ENCODE data around the gene SLC9A3. TPM values are rescaled to one million over a fixed set of nuclear protein-coding genes. Genes with fewer than 3 reads are reported as not detected.

SLC9A3 gene
- total RNA-seq, 1 experiment from 2014 or later = 1.5 TPM

GRCh38 chr5:465591-466403, 58.5 kb downstream of the SLC9A3 start:
- H2AFZ ChIP-seq (ENCODE audit: low read depth, low read length, poor library complexity, severe bottlenecking) = no peak overlapping the region
- ATAC-seq (no peak), DNase-seq (ENCODE audit: low read depth, low spot score) (no peak)
- no peaks in the 10 kb centered on the region for H3K9me3 ChIP-seq (ENCODE audit: control insufficient read depth in 1 of 2, insufficient read depth in 1 of 2, low read depth in 1 of 2, low read length in 2 of 2)
- peaks cover 2% of the 10 kb centered on the region; the same call in 1 of the 2 replicates for H3K79me2 ChIP-seq (ENCODE audit: insufficient read depth, low read length)
- no peak overlapping the region for H3K4me2 ChIP-seq (ENCODE audit: low read length)
- H3K4me3 ChIP-seq (replicated peaks in 1 of 2; ENCODE audit: low read depth in 1 of 2, low read length in 2 of 2) = no peak overlapping the region
- no peak overlapping the region for H3K9ac ChIP-seq (ENCODE audit: low read length)
- no peak overlapping the region for H3K27ac ChIP-seq (ENCODE audit: low read depth, low read length)
- H3K36me3 ChIP-seq (ENCODE audit: control insufficient read depth in 1 of 2, insufficient read depth in 2 of 2, low read length in 2 of 2) = peaks cover 11 to 18% of the 10 kb centered on the region in 2 experiments; a peak in 3 of 4 replicates
- CTCF ChIA-PET = no interaction called here
- RAD21 ChIA-PET (ENCODE audit: low non-redundant PET in 1 of 2, low total read pairs in 2 of 2, uncharacterized antibody in 2 of 2, unreplicated experiment in 2 of 2) = no interaction called here
- intact Hi-C loops (cut with micrococcal nuclease) = no loop called here
- POLR2A ChIA-PET = no interaction called here
- peaks cover 3% of the 10 kb centered on the region; the same call in 1 of the 2 replicates for H4K20me1 ChIP-seq (ENCODE audit: insufficient read depth)
- H3K4me1 ChIP-seq (ENCODE audit: control insufficient read depth in 1 of 2, insufficient read depth in 2 of 2, low read length in 2 of 2) = no peaks in the 10 kb centered on the region
- TF ChIP-seq SP1 (IDR thresholded peaks at IDR 0.05; ENCODE audit: low read depth) = no peak
- TF ChIP-seq, protein P1, sequence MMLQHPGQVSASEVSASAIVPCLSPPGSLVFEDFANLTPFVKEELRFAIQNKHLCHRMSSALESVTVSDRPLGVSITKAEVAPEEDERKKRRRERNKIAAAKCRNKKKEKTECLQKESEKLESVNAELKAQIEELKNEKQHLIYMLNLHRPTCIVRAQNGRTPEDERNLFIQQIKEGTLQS (IDR thresholded peaks at IDR 0.05) = no peak
- TF ChIP-seq POLR2AphosphoS5 (IDR thresholded peaks at IDR 0.05; ENCODE audit: low read depth, low read length) = no peak
- no peak for TF ChIP-seq MAX (IDR thresholded peaks at IDR 0.05)
- TF ChIP-seq SIN3A (IDR thresholded peaks at IDR 0.05; ENCODE audit: low read depth) = no peak
- no peak for TF ChIP-seq EZH2 (IDR thresholded peaks at IDR 0.05)
- TF ChIP-seq EGR1 (IDR thresholded peaks at IDR 0.05; ENCODE audit: low read depth) = no peak
- TF ChIP-seq POLR2A (IDR thresholded peaks at IDR 0.05; ENCODE audit: borderline replicate concordance, extremely low read depth, insufficient read depth, insufficient read length) = no peak
- TF ChIP-seq, protein P2, sequence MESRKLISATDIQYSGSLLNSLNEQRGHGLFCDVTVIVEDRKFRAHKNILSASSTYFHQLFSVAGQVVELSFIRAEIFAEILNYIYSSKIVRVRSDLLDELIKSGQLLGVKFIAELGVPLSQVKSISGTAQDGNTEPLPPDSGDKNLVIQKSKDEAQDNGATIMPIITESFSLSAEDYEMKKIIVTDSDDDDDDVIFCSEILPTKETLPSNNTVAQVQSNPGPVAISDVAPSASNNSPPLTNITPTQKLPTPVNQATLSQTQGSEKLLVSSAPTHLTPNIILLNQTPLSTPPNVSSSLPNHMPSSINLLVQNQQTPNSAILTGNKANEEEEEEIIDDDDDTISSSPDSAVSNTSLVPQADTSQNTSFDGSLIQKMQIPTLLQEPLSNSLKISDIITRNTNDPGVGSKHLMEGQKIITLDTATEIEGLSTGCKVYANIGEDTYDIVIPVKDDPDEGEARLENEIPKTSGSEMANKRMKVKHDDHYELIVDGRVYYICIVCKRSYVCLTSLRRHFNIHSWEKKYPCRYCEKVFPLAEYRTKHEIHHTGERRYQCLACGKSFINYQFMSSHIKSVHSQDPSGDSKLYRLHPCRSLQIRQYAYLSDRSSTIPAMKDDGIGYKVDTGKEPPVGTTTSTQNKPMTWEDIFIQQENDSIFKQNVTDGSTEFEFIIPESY (IDR thresholded peaks at IDR 0.05; ENCODE audit: extremely low read depth, insufficient replicate concordance, low read length) = no peak
- no peak for TF ChIP-seq ELF1 (IDR thresholded peaks at IDR 0.05; ENCODE audit: borderline replicate concordance, low read depth)
- no peak for TF ChIP-seq SRF (IDR thresholded peaks at IDR 0.05; ENCODE audit: low read depth)
- no peak for TF ChIP-seq FOSL1 (IDR thresholded peaks at IDR 0.05; ENCODE audit: low read depth)
- TF ChIP-seq RAD21 (IDR thresholded peaks at IDR 0.05; ENCODE audit: low read depth) = no peak
- TF ChIP-seq YY1 (IDR thresholded peaks at IDR 0.05; ENCODE audit: extremely low read depth, insufficient replicate concordance, low read depth, low read length) = no peak
- TF ChIP-seq ZFX (IDR thresholded peaks at IDR 0.05) = no peak
- TF ChIP-seq, protein P3, sequence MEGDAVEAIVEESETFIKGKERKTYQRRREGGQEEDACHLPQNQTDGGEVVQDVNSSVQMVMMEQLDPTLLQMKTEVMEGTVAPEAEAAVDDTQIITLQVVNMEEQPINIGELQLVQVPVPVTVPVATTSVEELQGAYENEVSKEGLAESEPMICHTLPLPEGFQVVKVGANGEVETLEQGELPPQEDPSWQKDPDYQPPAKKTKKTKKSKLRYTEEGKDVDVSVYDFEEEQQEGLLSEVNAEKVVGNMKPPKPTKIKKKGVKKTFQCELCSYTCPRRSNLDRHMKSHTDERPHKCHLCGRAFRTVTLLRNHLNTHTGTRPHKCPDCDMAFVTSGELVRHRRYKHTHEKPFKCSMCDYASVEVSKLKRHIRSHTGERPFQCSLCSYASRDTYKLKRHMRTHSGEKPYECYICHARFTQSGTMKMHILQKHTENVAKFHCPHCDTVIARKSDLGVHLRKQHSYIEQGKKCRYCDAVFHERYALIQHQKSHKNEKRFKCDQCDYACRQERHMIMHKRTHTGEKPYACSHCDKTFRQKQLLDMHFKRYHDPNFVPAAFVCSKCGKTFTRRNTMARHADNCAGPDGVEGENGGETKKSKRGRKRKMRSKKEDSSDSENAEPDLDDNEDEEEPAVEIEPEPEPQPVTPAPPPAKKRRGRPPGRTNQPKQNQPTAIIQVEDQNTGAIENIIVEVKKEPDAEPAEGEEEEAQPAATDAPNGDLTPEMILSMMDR (IDR thresholded peaks at IDR 0.05 in 2 of 3, conservative IDR thresholded peaks at IDR 0.05 in 1 of 3; ENCODE audit: borderline replicate concordance in 1 of 3, insufficient read depth in 1 of 3, low read depth in 2 of 3, low read length in 2 of 3) = no peak
- BruUV-seq (replicated peaks) = no TSS peak
- H3K9me2 ChIP-seq (ENCODE audit: insufficient read depth) = no peaks in the 10 kb centered on the region
- no peaks in the 10 kb centered on the region for H3K27me3 ChIP-seq (ENCODE audit: insufficient read depth, low read length)
